OCI-LY3 (cell line): Measurements from ENCODE around the gene TRIM27.
A peak's percentile ranks its signal among the peaks of the same experiment; 100 is the strongest.
"Not testable (repeated sequence)": the region's sequence is repeated elsewhere in the genome, so short reads cannot be mapped to it uniquely, and the experiment has no call there.

Experiments
- H2AFZ ChIP-seq: fragments of 200-600, 300-600 bp; shearing (Covaris generic); 2 replicates; pipeline ENCODE4 v1.6.0; 2014; ENCODE audit warnings: antibody characterized with exemption, low read depth, low read length
- H3K27ac ChIP-seq: fragments of 200-600, 300-600 bp; sonication (generic); 2 replicates; pipeline ENCODE4 v1.5.1; 2014; ENCODE audit warnings: mild to moderate bottlenecking, low read length, moderate library complexity, mixed read lengths
- H3K27me3 ChIP-seq: fragments of 200-600, 300-600 bp; sonication (generic); 2 replicates; pipeline ENCODE4 v1.6.1; 2014; ENCODE audit warnings: low read depth, low read length, mixed read lengths
- H3K36me3 ChIP-seq: fragments of 200-600, 300-600 bp; sonication (generic); replicated peaks from 2 replicates; pipeline ENCODE3; 2014; ENCODE audit warnings: low read depth, low read length, mixed read lengths
- H3K4me1 ChIP-seq: fragments of 300-600, 200-600 bp; sonication (generic); 2 replicates; pipeline ENCODE4 v1.6.1; 2014; ENCODE audit warnings: low read length, mixed read lengths
- H3K4me2 ChIP-seq: fragments of 200-600, 300-600 bp; sonication (generic); 2 replicates; pipeline ENCODE4 v1.6.1; 2014; ENCODE audit warnings: low read length, mixed read lengths
- H3K4me3 ChIP-seq: fragments of 300-600, 200-600 bp; sonication (generic); 2 replicates; pipeline ENCODE4 v1.5.1; 2014; ENCODE audit warnings: antibody characterized with exemption, mild to moderate bottlenecking, low read length, moderate library complexity
- H3K79me2 ChIP-seq: fragments of 300-600, 200-600 bp; shearing (Covaris generic); 2 replicates; pipeline ENCODE4 v1.6.1; 2014; ENCODE audit warnings: mild to moderate bottlenecking, low read length, mixed read lengths
- H3K9ac ChIP-seq: fragments of 300-600, 200-600 bp; shearing (Covaris generic); 2 replicates; pipeline ENCODE4 v1.6.0; 2014; ENCODE audit warnings: mild to moderate bottlenecking, low read length, moderate library complexity
- H3K9me3 ChIP-seq: fragments of 200-600, 300-600 bp; shearing (Covaris generic); 2 replicates; pipeline ENCODE4 v1.6.1; 2014; ENCODE audit warnings: low read length, mixed read lengths; ENCODE audit not compliant: insufficient read depth
- H4K20me1 ChIP-seq: fragments of 200-600, 300-600 bp; sonication (generic); 2 replicates; pipeline ENCODE4 v1.6.1; 2016; ENCODE audit warnings: low read length, mixed read lengths; ENCODE audit not compliant: insufficient read depth
- CTCF ChIP-seq: fragments of 200-600, 300-600 bp; sonication (generic); IDR thresholded peaks from 2 replicates; pipeline ENCODE4 v1.5.1; 2014; ENCODE audit warnings: antibody characterized with exemption, low read length, low read depth
- EZH2phosphoT487 ChIP-seq: fragments of 200-600 bp; shearing (Covaris generic); IDR thresholded peaks from 2 replicates; pipeline ENCODE4 v1.6.1; 2018; ENCODE audit warnings: antibody characterized with exemption, mixed run types, low read depth

Gene TRIM27

GRCh38 chr6:28856620-28857005 is 67.2 kb downstream of the TRIM27 start:
- TF ChIP-seq CTCF (no peak), EZH2phosphoT487 (no peak)
- H3K4me2 ChIP-seq = peak overlapping the region; percentile 11; the same call in 1 of the 2 replicates
- no peaks in the 10 kb centered on the region for H3K9me3 ChIP-seq
- no peaks in the 10 kb centered on the region for H3K79me2 ChIP-seq
- H3K27ac ChIP-seq = no peak overlapping the region
- H2AFZ ChIP-seq = no peak overlapping the region
- H4K20me1 ChIP-seq = no peaks in the 10 kb centered on the region
- H3K27me3 ChIP-seq = no peaks in the 10 kb centered on the region
- no peak overlapping the region for H3K9ac ChIP-seq
- no peaks in the 10 kb centered on the region for H3K36me3 ChIP-seq
- H3K4me1 ChIP-seq = peaks cover 9% of the 10 kb centered on the region
- no peak overlapping the region for H3K4me3 ChIP-seq

GRCh38 chr6:28854405-28854804 is 69.4 kb downstream of the TRIM27 start:
- not testable (repeated sequence) for H3K27ac ChIP-seq, H3K36me3 ChIP-seq, H3K4me1 ChIP-seq, H3K4me2 ChIP-seq, H3K9ac ChIP-seq, H4K20me1 ChIP-seq, H3K27me3 ChIP-seq, H3K79me2 ChIP-seq, H3K9me3 ChIP-seq, H2AFZ ChIP-seq, H3K4me3 ChIP-seq
